ENCODE data around the gene LMLN. TPM values are rescaled to one million over a fixed set of nuclear protein-coding genes. Genes with fewer than 3 reads are reported as not detected.
"Not testable (repeated sequence)": the region's sequence is repeated elsewhere in the genome, so short reads cannot be mapped to it uniquely, and the experiment has no call there.

LMLN gene
- total RNA-seq, 1 donor from 2014 or later: 18.9 TPM

DNA sequence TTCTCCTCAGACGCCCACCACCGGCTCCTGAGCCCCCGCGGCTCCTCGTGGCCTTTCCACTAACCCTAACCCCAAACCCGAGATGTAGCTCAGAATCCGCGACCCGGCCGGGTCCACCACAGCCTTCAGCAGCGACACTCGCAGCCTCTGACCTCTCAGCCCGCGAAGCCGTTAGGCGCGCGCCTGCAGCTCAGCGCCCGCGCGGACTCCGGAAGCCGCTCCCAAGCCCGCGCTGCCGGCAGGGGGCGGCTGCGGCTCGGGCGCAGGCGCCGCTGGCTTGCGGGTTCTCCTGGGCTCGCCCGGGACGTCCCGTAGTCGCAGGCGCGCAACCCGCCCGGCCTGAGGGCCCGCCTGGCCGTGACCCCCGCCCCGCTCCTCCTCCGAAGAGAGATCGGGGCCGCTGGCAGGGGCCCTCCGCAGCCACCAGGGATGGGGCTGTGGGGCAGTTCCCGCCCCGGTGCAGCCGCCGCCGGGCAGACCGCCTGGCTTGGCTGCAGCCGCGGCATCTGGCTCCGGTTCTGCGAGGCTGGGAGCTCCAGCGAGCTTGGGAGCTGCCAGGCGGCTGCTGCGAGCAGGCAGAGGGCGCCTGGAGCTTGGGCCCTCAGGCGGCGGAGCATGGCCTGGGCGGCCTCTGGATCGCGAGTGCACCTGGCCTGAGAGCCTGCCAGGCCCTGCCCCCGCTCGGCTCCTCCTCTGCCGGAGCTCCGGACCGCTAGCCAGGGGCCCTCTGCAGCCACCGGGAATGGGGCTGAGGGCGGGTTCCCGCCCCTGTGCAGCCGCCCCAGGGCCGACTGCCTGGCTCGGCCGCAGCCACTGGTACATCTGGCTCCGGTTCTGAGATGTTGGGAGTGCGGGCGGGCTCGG, 120.7 kb downstream of the LMLN start:
- TF ChIP-seq POLR2A (IDR thresholded peaks at IDR 0.05) (no peak), POLR2AphosphoS5 (IDR thresholded peaks at IDR 0.05; ENCODE audit: insufficient read depth in 1 of 2, low read depth in 1 of 2) (no peak)
- TF ChIP-seq, protein P1, sequence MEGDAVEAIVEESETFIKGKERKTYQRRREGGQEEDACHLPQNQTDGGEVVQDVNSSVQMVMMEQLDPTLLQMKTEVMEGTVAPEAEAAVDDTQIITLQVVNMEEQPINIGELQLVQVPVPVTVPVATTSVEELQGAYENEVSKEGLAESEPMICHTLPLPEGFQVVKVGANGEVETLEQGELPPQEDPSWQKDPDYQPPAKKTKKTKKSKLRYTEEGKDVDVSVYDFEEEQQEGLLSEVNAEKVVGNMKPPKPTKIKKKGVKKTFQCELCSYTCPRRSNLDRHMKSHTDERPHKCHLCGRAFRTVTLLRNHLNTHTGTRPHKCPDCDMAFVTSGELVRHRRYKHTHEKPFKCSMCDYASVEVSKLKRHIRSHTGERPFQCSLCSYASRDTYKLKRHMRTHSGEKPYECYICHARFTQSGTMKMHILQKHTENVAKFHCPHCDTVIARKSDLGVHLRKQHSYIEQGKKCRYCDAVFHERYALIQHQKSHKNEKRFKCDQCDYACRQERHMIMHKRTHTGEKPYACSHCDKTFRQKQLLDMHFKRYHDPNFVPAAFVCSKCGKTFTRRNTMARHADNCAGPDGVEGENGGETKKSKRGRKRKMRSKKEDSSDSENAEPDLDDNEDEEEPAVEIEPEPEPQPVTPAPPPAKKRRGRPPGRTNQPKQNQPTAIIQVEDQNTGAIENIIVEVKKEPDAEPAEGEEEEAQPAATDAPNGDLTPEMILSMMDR (IDR thresholded peaks at IDR 0.05): peak in 1 of 3 experiments; percentile 57
- Histone ChIP-seq H3K27me3 (peaks cover 14% of the 10 kb centered on the region), H3K9me3 (no peaks in the 10 kb centered on the region), H3K4me1 (peaks cover 12% of the 10 kb centered on the region), H3K36me3 (no peaks in the 10 kb centered on the region), H3K4me3 (peak overlapping the region; percentile 26 to 27), H3K27ac (no peak overlapping the region)
- no peak for DNase-seq (ENCODE audit: extremely low spot score in 2 of 2)
- intact Hi-C loops (cut with DNase I): no loop called here

DNA sequence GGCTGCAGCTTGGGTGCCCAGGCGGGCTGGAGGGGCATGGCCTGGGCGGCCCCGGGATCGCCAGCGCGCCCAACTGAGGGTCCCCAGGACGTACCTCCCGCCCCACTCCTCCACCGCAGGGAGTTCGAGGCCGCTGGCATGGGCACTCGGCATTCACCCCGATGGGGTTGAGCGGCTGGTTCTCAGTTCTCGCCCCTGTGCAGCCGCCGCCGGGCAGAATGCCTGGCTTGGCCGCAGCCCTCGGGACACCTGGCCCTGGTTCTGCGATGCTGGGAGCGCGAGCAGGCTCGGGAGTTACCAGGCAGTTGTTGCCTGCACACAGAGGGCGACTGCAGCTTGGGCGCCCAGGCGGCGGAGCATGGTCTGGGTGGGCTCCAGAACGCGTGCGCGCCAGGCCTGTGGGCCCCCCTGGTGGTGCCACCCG, 121.4 kb downstream of the LMLN start:
- H3K27me3 ChIP-seq: peaks cover 14% of the 10 kb centered on the region
- H3K27ac ChIP-seq: no peak overlapping the region
- H3K4me3 ChIP-seq: no peak overlapping the region
- no peak for DNase-seq (ENCODE audit: extremely low spot score in 2 of 2)
- H3K9me3 ChIP-seq: no peaks in the 10 kb centered on the region
- intact Hi-C loops (cut with DNase I): no loop called here
- H3K4me1 ChIP-seq: peaks cover 12% of the 10 kb centered on the region
- TF ChIP-seq, protein P1 (IDR thresholded peaks at IDR 0.05): no peak
- no peak for TF ChIP-seq POLR2A (IDR thresholded peaks at IDR 0.05)
- TF ChIP-seq POLR2AphosphoS5 (IDR thresholded peaks at IDR 0.05; ENCODE audit: insufficient read depth in 1 of 2, low read depth in 1 of 2): no peak
- no peaks in the 10 kb centered on the region for H3K36me3 ChIP-seq

DNA sequence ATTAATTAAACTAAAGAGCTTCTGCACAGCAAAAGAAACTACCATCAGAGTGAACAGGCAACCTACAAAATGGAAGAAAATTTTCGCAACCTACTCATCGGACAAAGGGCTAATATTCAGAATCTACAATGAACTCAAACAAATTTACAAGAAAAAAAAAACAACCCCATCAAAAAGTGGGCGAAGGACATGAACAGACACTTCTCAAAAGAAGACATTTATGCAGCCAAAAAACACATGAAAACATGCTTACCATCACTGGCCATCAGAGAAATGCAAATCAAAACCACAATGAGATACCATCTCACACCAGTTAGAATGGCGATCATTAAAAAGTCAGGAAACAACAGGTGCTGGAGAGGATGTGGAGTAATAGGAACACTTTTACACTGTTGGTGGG, 122.2 kb downstream of the LMLN start:
- peaks cover 14% of the 10 kb centered on the region for H3K27me3 ChIP-seq
- intact Hi-C loops (cut with DNase I): not testable (repeated sequence)

DNA sequence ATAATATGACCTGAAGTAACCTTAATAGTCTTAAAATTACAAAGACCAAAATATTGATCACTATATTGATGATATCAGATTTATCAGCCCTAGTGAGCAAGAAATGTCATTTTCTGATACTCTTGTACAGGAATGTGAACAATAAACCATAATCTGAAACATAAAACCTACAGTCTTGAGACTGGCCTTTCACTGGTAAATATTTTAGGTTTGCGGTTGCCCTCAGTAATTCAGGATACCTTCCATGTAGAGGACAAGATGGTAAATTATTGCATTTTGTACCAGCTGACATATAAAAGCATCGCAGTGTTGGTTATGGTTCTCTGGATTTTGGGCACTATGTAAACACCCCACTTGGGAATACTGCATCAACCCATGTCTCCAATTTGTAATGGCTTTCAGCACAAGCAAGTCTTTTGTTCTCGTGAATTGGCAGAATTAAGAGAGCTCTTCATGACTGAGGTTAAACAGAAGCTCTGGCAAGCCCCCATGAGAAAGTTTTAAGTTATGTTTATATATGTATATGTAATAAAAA, 128.5 kb downstream of the LMLN start:
- Histone ChIP-seq H3K4me3 (no peak overlapping the region), H3K9me3 (no peaks in the 10 kb centered on the region), H3K4me1 (no peaks in the 10 kb centered on the region), H3K27me3 (no peaks in the 10 kb centered on the region), H3K36me3 (no peaks in the 10 kb centered on the region), H3K27ac (no peak overlapping the region)
- TF ChIP-seq, protein P1 (IDR thresholded peaks at IDR 0.05): no peak
- TF ChIP-seq POLR2AphosphoS5 (IDR thresholded peaks at IDR 0.05; ENCODE audit: insufficient read depth in 1 of 2, low read depth in 1 of 2) (no peak), POLR2A (IDR thresholded peaks at IDR 0.05) (no peak)
- intact Hi-C loops (cut with DNase I): no loop called here
- DNase-seq (ENCODE audit: extremely low spot score in 2 of 2): no peak

More for the DNA sequence above, 122.2 kb downstream of the LMLN start:
- not testable (repeated sequence) for DNase-seq (ENCODE audit: extremely low spot score in 2 of 2); H3K27ac ChIP-seq; H3K4me3 ChIP-seq; H3K36me3 ChIP-seq; H3K9me3 ChIP-seq
- peaks cover 12% of the 10 kb centered on the region for H3K4me1 ChIP-seq

DNA sequence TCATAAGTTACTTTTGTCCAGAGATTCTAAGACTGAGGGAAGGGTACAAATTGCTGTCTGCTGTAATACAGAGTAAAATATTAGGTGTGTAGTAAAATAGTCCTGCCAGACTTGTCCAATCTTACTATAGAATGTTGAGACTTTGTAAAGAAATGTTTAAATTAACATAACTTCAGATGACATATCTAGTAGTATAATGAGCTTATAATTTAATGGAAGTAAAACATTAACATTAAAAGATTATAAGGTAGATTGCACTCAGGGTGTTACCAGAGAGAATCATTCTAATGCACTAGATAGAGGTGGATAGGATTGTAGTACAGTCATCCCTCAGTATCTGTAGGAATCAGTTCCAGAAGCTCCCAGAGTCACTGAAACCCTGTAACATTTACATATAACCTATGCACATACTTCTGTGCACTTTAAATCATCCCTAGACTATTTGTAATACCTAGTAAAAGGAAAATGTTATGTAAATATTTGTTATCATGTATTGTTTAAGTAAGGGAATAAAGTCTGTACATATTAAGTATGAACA, 130.8 kb downstream of the LMLN start:
- Histone ChIP-seq H3K4me1 (no peaks in the 10 kb centered on the region), H3K36me3 (no peaks in the 10 kb centered on the region), H3K4me3 (no peak overlapping the region), H3K27me3 (no peaks in the 10 kb centered on the region), H3K27ac (no peak overlapping the region), H3K9me3 (no peaks in the 10 kb centered on the region)
- intact Hi-C loops (cut with DNase I): no loop called here
- TF ChIP-seq POLR2A (IDR thresholded peaks at IDR 0.05) (no peak), POLR2AphosphoS5 (IDR thresholded peaks at IDR 0.05; ENCODE audit: insufficient read depth in 1 of 2, low read depth in 1 of 2) (no peak)
- TF ChIP-seq, protein P1 (IDR thresholded peaks at IDR 0.05): no peak
- no peak for DNase-seq (ENCODE audit: extremely low spot score in 2 of 2)
